Panc1 (cell line): ENCODE data around the gene CCR2. TPM values are rescaled to one million over a fixed set of nuclear protein-coding genes. Genes with fewer than 3 reads are reported as not detected.
A peak's percentile ranks its signal among the peaks of the same experiment; 100 is the strongest.

ENCODE experiments used
- ATAC-seq: fragments of 200-7000 bp; cut with Tn5 transposase; 2 replicates; pipeline ENCODE4 v1.9.1; 2020; ENCODE audit warnings: mild to moderate bottlenecking, moderate library complexity
- BruUV-seq: library from RNA; stranded (reverse); fragments of 400-500 nt; replicated peaks from 2 replicates; lab custom pipeline; 2021; lab: Mats Ljungman, UMichigan
- CTCF ChIA-PET: fragments of 300-600 bp; sonication (Branson Sonifier 250); formaldehyde crosslinking; loops from one replicate; lab custom pipeline; 2022; ENCODE audit warnings: antibody characterized with exemption; lab: Charles Lee
- POLR2A ChIA-PET: fragments of 300-600 bp; sonication (Branson Sonifier 250); formaldehyde crosslinking; loops from one replicate; lab custom pipeline; 2022; ENCODE audit warnings: antibody characterized with exemption; lab: Charles Lee
- DNase-seq: peaks from one replicate; pipeline ENCODE4 v3.0.0-alpha.2; 2010; ENCODE audit warnings: low read depth, low spot score
- H3K27ac ChIP-seq: 2 replicates; pipeline ENCODE4 v1.5.1; 2011; ENCODE audit warnings: mild to moderate bottlenecking, low read length, inconsistent platforms
- H3K27me3 ChIP-seq: fragments of 200-500 bp; sonication (Bioruptor generic); 2 replicates; pipeline ENCODE4 v1.6.0; 2014; ENCODE audit warnings: low read length, inconsistent platforms; ENCODE audit not compliant: control insufficient read depth, insufficient read depth
- H3K36me3 ChIP-seq: fragments of 200-500 bp; sonication (Bioruptor generic); 2 replicates; pipeline ENCODE4 v1.5.1; 2014; ENCODE audit warnings: inconsistent platforms, mild to moderate bottlenecking, low read length, moderate library complexity; ENCODE audit not compliant: control insufficient read depth, insufficient read depth
- H3K4me1 ChIP-seq: 2 replicates; pipeline ENCODE4 v1.5.1; 2011; ENCODE audit warnings: inconsistent platforms, mild to moderate bottlenecking, low read length, moderate library complexity; ENCODE audit not compliant: control insufficient read depth, insufficient read depth
- H3K4me3 ChIP-seq, 2 experiments: 2 replicates each; pipeline ENCODE4 v1.5.1; 2011 to 2012; ENCODE audit warnings: low read depth in 2 of 2, low read length in 2 of 2, mild to moderate bottlenecking in 2 of 2, inconsistent platforms in 1 of 2, moderate library complexity in 1 of 2
- H3K9me3 ChIP-seq: fragments of 200-500 bp; sonication (Bioruptor generic); 2 replicates; pipeline ENCODE4 v1.5.1; 2014; ENCODE audit warnings: low read depth, mild to moderate bottlenecking, inconsistent platforms, low read length, moderate library complexity; ENCODE audit not compliant: control insufficient read depth, insufficient read depth
- CTCF ChIP-seq: fragments of 450-650 bp; IDR thresholded peaks from 2 replicates; pipeline ENCODE4 v1.5.1; 2017; ENCODE audit warnings: mild to moderate bottlenecking
- POLR2AphosphoS5 ChIP-seq: IDR thresholded peaks from 2 replicates; pipeline ENCODE4 v1.6.1; 2012; ENCODE audit warnings: mild to moderate bottlenecking, low read depth, low read length, moderate library complexity
- REST ChIP-seq, 2 experiments: IDR thresholded peaks; 2 replicates each; pipeline ENCODE4 v1.6.1; 2011 to 2012; ENCODE audit warnings: low read depth in 2 of 2, control low read depth in 1 of 2, low read length in 1 of 2, mild to moderate bottlenecking in 1 of 2, moderate library complexity in 1 of 2; ENCODE audit not compliant: insufficient read depth in 1 of 2
- SIN3A ChIP-seq: IDR thresholded peaks from 2 replicates; pipeline ENCODE4 v1.6.1; 2012; ENCODE audit warnings: low read depth, mild to moderate bottlenecking, low read length, moderate library complexity, borderline replicate concordance; ENCODE audit not compliant: insufficient read depth
- TCF7L2 ChIP-seq: IDR thresholded peaks from 2 replicates; pipeline ENCODE4 v1.6.1; 2011; ENCODE audit warnings: mild to moderate bottlenecking, low read depth, low read length, inconsistent platforms
- in situ Hi-C: cut with HindIII; loops from 2 replicates; pipeline ENCODE4 v1.10.0; 2016; ENCODE audit warnings: low sequenced_read_pairs, low pct_unique_long_range_greater_than_20kb
- intact Hi-C: fragments of 100-400 bp; cut with micrococcal nuclease; formaldehyde crosslinking; loops from one replicate; pipeline ENCODE4 v1.10.0; 2022; ENCODE audit not compliant: unreplicated experiment
- total RNA-seq: library from RNA; stranded (reverse); gene quantifications from one replicate; pipeline ENCODE4 v1.2.1, GENCODE V29; 2021; ENCODE audit not compliant: unreplicated experiment

CCR2 gene
- total RNA-seq, 1 experiment from 2014 or later = not detected

- intact Hi-C loops = loop anchor here (10.0 kb wide), 2 partner anchors 287 to 437 kb away; no protein-coding TSS in a partner anchor
- no peak overlapping the region for H3K27ac ChIP-seq
- H3K4me1 ChIP-seq = no peaks in the 10 kb centered on the region
- H3K36me3 ChIP-seq = no peaks in the 10 kb centered on the region
- no peaks in the 10 kb centered on the region; the same call in none of the 2 replicates for H3K27me3 ChIP-seq
- ATAC-seq = no peak
- no peaks in the 10 kb centered on the region for H3K9me3 ChIP-seq
- CTCF ChIA-PET = no interaction called here
- in situ Hi-C loops = no loop called here
- TF ChIP-seq TCF7L2 (no peak), CTCF (no peak), REST (IDR thresholded peaks at IDR 0.05; ENCODE audit: insufficient read depth in 1 of 2, low read depth in 2 of 2, low read length in 1 of 2) (no peak), POLR2AphosphoS5 (no peak), SIN3A (no peak)
- no peak for DNase-seq
- no TSS peak for BruUV-seq
- POLR2A ChIA-PET = no interaction called here
- H3K4me3 ChIP-seq = no peak overlapping the region
Observed at GRCh38 chr3:46371519-46372340, 17.8 kb downstream of the CCR2 start.

- intact Hi-C loops (loop anchor here (10.0 kb wide), 2 partner anchors 288 to 438 kb away; no protein-coding TSS in a partner anchor), in situ Hi-C loops (no loop called here)
- no peak for DNase-seq
- Histone ChIP-seq H3K36me3 (no peaks in the 10 kb centered on the region), H3K4me3 (no peak overlapping the region), H3K4me1 (no peaks in the 10 kb centered on the region), H3K27ac (no peak overlapping the region), H3K9me3 (no peaks in the 10 kb centered on the region), H3K27me3 (no peaks in the 10 kb centered on the region; the same call in none of the 2 replicates)
- no peak for ATAC-seq
- BruUV-seq = no TSS peak
- CTCF ChIA-PET = no interaction called here
- POLR2A ChIA-PET = no interaction called here
- TF ChIP-seq TCF7L2 (no peak), CTCF (peak; percentile 63)
Observed at GRCh38 chr3:46372492-46373359, 18.8 kb downstream of the CCR2 start.
